ENCODE data around the gene LRRC27.

The LRRC27 gene

DNA sequence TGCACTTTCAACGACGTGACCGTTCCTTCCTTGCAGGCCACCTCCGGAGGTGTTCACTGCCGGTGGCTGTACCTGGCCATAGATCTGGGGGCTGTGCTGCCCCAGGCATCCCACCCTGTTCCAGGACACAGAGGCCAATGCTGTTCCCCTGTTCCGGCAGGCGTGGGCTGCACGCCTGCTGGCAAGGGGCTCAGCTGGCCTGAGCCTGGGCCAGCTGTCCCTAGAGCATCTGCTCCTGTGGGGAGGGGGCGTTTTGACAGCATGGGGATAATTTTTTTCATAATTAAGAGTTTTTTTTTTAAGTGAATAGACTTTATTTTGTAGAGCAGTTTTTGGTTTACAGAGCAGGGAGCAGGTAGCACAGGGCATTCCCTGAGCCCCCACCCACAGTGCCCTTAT, 93.8 kb downstream of the LRRC27 start:
- no peak for DNase-seq (ENCODE audit: low read depth in 3 of 3)

DNA sequence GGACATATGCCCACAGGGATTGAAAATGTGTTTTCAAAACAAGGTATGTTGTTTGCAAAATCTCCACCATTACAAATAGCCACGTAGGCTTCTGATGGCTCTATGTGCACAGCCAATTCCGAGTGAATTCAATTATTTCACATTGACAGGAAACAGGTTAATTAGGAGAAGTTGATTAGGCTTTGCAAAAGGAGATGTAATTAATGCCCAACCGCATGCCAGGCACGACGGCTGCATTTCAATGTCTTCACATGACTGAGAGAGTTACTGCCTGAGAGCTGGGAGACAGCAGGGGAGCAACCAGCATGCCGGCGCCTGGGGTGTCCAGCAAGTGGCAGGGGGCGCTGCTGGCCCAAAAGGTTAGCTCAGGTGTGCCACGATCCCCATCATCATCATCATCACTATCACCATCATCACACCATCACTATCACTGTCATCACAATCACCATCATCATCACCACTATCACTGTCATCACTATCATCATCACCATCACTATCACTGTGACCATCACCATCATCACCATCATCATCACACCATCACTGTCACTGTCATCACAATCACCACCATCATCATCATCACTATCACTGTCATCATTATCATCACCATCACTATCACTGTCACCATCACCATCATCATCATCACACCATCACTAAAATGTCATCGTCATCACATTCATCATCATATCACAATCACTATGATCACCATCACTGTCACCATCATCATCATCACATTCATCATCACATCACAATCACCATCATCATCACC, 95.2 kb downstream of the LRRC27 start:
- no peak for DNase-seq (ENCODE audit: low read depth in 3 of 3)

DNA sequence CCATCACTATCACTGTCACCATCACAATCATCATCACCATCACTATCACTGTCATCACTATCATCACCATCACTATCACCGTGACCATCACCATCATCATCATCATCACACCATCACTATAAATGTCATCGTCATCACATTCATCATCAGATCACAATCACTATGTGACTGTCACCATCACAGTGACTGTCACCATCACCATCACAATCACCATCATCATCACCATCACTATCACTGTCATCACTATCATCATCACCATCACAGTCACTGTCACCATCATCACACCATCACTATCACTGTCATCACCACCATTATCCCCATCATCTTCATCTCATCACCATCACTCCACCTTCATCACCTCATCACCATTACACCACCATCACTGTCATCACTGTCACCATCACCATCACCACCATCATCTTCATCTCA, 96.0 kb downstream of the LRRC27 start:
- DNase-seq (ENCODE audit: low read depth in 3 of 3) = no peak

DNA sequence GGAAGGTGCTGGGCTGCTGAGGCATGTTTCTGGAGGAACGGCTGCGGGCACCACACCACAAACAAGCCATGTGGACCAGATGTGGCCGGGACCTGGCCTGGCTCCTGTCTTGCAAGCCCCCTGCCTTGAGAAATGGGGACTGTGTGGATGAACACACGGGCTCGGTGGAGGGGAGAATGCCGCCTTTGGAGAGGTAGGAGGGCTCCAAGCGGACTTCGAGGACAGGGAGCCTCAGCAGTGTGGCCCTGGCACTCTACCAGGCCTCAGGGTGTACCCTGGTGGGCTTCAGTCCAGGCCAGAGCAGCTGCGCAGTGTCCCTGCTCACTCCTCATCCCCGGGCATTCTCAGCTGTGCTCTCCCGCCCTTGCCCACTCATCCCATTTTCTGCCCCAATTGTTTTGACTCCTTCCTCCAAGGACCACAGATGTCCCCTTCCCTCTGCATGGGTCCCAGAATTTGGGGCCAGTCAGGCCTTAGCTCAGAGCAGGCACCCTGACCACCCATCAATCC, 96.5 kb downstream of the LRRC27 start:
- no peak for DNase-seq (ENCODE audit: low read depth in 3 of 3)

Measured in stimulated activated CD4-positive, alpha-beta T cell treated with anti-CD3 and anti-CD28 coated beads, TNF-alpha, amount 100 ng/mL, for 24 hours (primary cell).